Uterus (tissue), 2 donors: ENCODE results near the gene ATG4C.

Experiments
- CTCF ChIP-seq, 4 experiments: fragments of 200-600 bp in 2 of 4; fragments of 450-650 bp in 2 of 4; sonication (generic) in 2 of 4; IDR thresholded peaks; one replicate each; pipeline ENCODE4 v1.5.1; 2016 to 2019; ENCODE audit warnings: antibody characterized with exemption in 4 of 4, mild to moderate bottlenecking in 2 of 4, moderate library complexity in 1 of 4
- POLR2A ChIP-seq, 2 donors: fragments of 450-650 bp; IDR thresholded peaks; one replicate each; pipeline ENCODE4 v1.6.1; 2016; ENCODE audit warnings: antibody characterized with exemption in 2 of 2, mild to moderate bottlenecking in 1 of 2, moderate library complexity in 1 of 2

- no peak for TF ChIP-seq CTCF (IDR thresholded peaks at IDR 0.05)
- TF ChIP-seq POLR2A (IDR thresholded peaks at IDR 0.05): no peak
Measured at GRCh38 chr1:62869217-62869754, 85.4 kb downstream of the ATG4C start.
